22Rv1 (cell line): ENCODE measurements around the gene NAV2.
"Not testable (repeated sequence)": the region's sequence is repeated elsewhere in the genome, so short reads cannot be mapped to it uniquely, and the experiment has no call there.

Source experiments
- H3K27ac ChIP-seq: fragments of 450-650 bp; 2 replicates; pipeline ENCODE4 v1.5.1; 2017
- CTCF ChIP-seq: fragments of 450-650 bp; IDR thresholded peaks from 2 replicates; pipeline ENCODE4 v1.5.1; 2017; ENCODE audit warnings: mild to moderate bottlenecking
- ZFX ChIP-seq: fragments of 450-650 bp; IDR thresholded peaks from 2 replicates; pipeline ENCODE4 v1.6.1; 2017; ENCODE audit warnings: antibody characterized with exemption, borderline replicate concordance

Gene NAV2

GRCh38 chr11:19887842-19888241 is 175.2 kb downstream of the NAV2 start:
- no peak for TF ChIP-seq ZFX
- no peak for TF ChIP-seq CTCF

GRCh38 chr11:19889531-19889930 is 176.9 kb downstream of the NAV2 start:
- TF ChIP-seq CTCF: no peak
- TF ChIP-seq ZFX: no peak
- no peak overlapping the region for H3K27ac ChIP-seq

More at GRCh38 chr11:19887842-19888241, 175.2 kb downstream of the NAV2 start:
- H3K27ac ChIP-seq: no peak overlapping the region

GRCh38 chr11:19890308-19890707 is 177.7 kb downstream of the NAV2 start:
- TF ChIP-seq ZFX: no peak
- TF ChIP-seq CTCF: no peak
- no peak overlapping the region for H3K27ac ChIP-seq

- no peak overlapping the region for H3K27ac ChIP-seq
- TF ChIP-seq CTCF: no peak
- TF ChIP-seq ZFX: no peak
Measured at GRCh38 chr11:19891022-19891421, 178.4 kb downstream of the NAV2 start.

GRCh38 chr11:19892387-19892786 is 179.8 kb downstream of the NAV2 start:
- TF ChIP-seq CTCF (no peak), ZFX (no peak)
- no peak overlapping the region for H3K27ac ChIP-seq

- no peak overlapping the region for H3K27ac ChIP-seq
- TF ChIP-seq CTCF (no peak), ZFX (no peak)
Measured at GRCh38 chr11:19892876-19893275, 180.2 kb downstream of the NAV2 start.

- no peak overlapping the region for H3K27ac ChIP-seq
- no peak for TF ChIP-seq ZFX
- no peak for TF ChIP-seq CTCF
Measured at GRCh38 chr11:19894404-19894803, 181.8 kb downstream of the NAV2 start.

GRCh38 chr11:19895037-19895436 is 182.4 kb downstream of the NAV2 start:
- not testable (repeated sequence) for H3K27ac ChIP-seq
